K562 (cell line): ENCODE measurements around the gene KLHL29. TPM values are rescaled to one million over a fixed set of nuclear protein-coding genes. Genes with fewer than 3 reads are reported as not detected.

Experiments used
- ATAC-seq: fragments of 200-7000 bp; cut with Tn5 transposase; 3 replicates; pipeline ENCODE4 v1.9.1; 2020; ENCODE audit warnings: moderate library complexity
- BruUV-seq: library from RNA; stranded (reverse); fragments of 400-500 nt; replicated peaks from 2 replicates; lab custom pipeline; 2021; lab: Mats Ljungman, UMichigan
- CTCF ChIA-PET: fragments of 300-600 bp; formaldehyde crosslinking; extraction: SDS; loops from one replicate; lab custom pipeline; 2021; ENCODE audit warnings: low intra/inter-chr PET ratio; lab: Yijun Ruan, JAX
- POLR2A ChIA-PET: fragments of 300-600, 350-650 bp; sonication (Branson Sonifier 250); formaldehyde crosslinking; extraction: SDS; loops from one replicate; lab custom pipeline; 2021; ENCODE audit warnings: antibody characterized with exemption, inconsistent platforms; lab: Yijun Ruan, JAX
- DNase-seq, 4 experiments: peaks; one replicate each; pipeline versions ENCODE4 v3.0.0 to v3.0.0-alpha.2; 2011 to 2018; ENCODE audit warnings: low spot score in 3 of 4, mixed read lengths in 3 of 4; ENCODE audit errors: extremely low read depth in 1 of 4
- FAIRE-seq: peaks from 2 replicates; lab custom pipeline; 2011; peaks lifted over from hg19 to GRCh38; lab: Jason Lieb, UNC
- H2AFZ ChIP-seq: 2 replicates; pipeline ENCODE4 v1.6.0; 2011; ENCODE audit warnings: low read depth, low read length, control low read depth, inconsistent platforms
- H3K27ac ChIP-seq: fragments of 200-600 bp; 3 replicates; pipeline ENCODE4 v1.8.0; 2011; ENCODE audit warnings: low read depth, mild to moderate bottlenecking, control low read depth, inconsistent platforms, low read length, moderate library complexity, mixed read lengths; ENCODE audit errors: extremely low read depth
- H3K27me3 ChIP-seq, 2 experiments: fragments of 300-600 bp in 1 of 2; 2 replicates in 1 of 2; 3 replicates in 1 of 2; pipeline versions ENCODE4 v1.6.0 to v1.8.0; 2011; ENCODE audit warnings: inconsistent platforms in 2 of 2, low read length in 2 of 2, mild to moderate bottlenecking in 1 of 2, mixed read lengths in 1 of 2, moderate library complexity in 1 of 2; ENCODE audit not compliant: control insufficient read depth in 2 of 2, insufficient read depth in 2 of 2
- H3K36me3 ChIP-seq: fragments of 300-600 bp; 3 replicates; pipeline ENCODE4 v1.8.0; 2011; ENCODE audit warnings: mild to moderate bottlenecking, low read length, inconsistent platforms; ENCODE audit not compliant: control insufficient read depth, insufficient read depth
- H3K4me1 ChIP-seq, 2 experiments: fragments of 200-600 bp in 1 of 2; replicated peaks in 1 of 2; 2 replicates in 1 of 2; 3 replicates in 1 of 2; pipeline versions ENCODE4 v1.5.1 to v1.8.0; 2011; ENCODE audit warnings: inconsistent platforms in 2 of 2, low read length in 2 of 2, mild to moderate bottlenecking in 1 of 2, mixed read lengths in 1 of 2, moderate library complexity in 1 of 2; ENCODE audit not compliant: control insufficient read depth in 2 of 2, insufficient read depth in 2 of 2
- H3K4me2 ChIP-seq: 2 replicates; pipeline ENCODE4 v1.6.1; 2011; ENCODE audit warnings: low read length, control low read depth, inconsistent platforms, mixed read lengths; ENCODE audit not compliant: insufficient read depth
- H3K4me3 ChIP-seq: fragments of 200-600 bp; sonication (generic), shearing (Covaris generic); 2 replicates; pipeline ENCODE4 v1.5.1; 2016; ENCODE audit warnings: control low read depth, inconsistent platforms
- H3K79me2 ChIP-seq: fragments of 200-600 bp; 3 replicates; pipeline ENCODE4 v1.8.0; 2011; ENCODE audit warnings: low read length, inconsistent platforms; ENCODE audit not compliant: control insufficient read depth, insufficient read depth
- H3K9ac ChIP-seq, 2 experiments: 2 replicates each; pipeline versions ENCODE4 v1.6.0 to v1.6.1; 2011; ENCODE audit warnings: low read depth in 2 of 2, low read length in 2 of 2, control low read depth in 1 of 2, inconsistent platforms in 1 of 2, mild to moderate bottlenecking in 1 of 2, mixed read lengths in 1 of 2; ENCODE audit not compliant: insufficient read depth in 1 of 2
- H3K9me1 ChIP-seq: one replicate; pipeline ENCODE4 v1.6.0; 2011; ENCODE audit warnings: inconsistent platforms, mild to moderate bottlenecking, low read length, moderate library complexity; ENCODE audit not compliant: control insufficient read depth, insufficient read depth
- H3K9me3 ChIP-seq: replicated peaks from 2 replicates; pipeline ENCODE4 v1.5.1; 2011; ENCODE audit warnings: low read depth, low read length, inconsistent platforms; ENCODE audit not compliant: control insufficient read depth, insufficient read depth
- H4K20me1 ChIP-seq: replicated peaks from 2 replicates; pipeline ENCODE4 v1.6.1; 2011; ENCODE audit warnings: low read length, inconsistent platforms, mixed read lengths; ENCODE audit not compliant: control insufficient read depth, insufficient read depth
- ATF7 ChIP-seq: fragments of 450-650 bp; IDR thresholded peaks from 2 replicates; pipeline ENCODE4 v1.7.1; 2014; ENCODE audit warnings: mild to moderate bottlenecking, moderate library complexity
- EHMT2 ChIP-seq: fragments of 450-650 bp; IDR thresholded peaks from 2 replicates; pipeline ENCODE4 v1.6.1; 2018; ENCODE audit warnings: antibody characterized with exemption
- MCM5 ChIP-seq: fragments of 450-650 bp; IDR thresholded peaks from 2 replicates; pipeline ENCODE4 v1.6.1; 2016; ENCODE audit warnings: low read depth
- MIER1 ChIP-seq: fragments of 450-650 bp; IDR thresholded peaks from 2 replicates; pipeline ENCODE4 v1.6.1; 2016; ENCODE audit warnings: antibody characterized with exemption, mild to moderate bottlenecking, low read depth
- NFIC ChIP-seq: fragments of 450-650 bp; IDR thresholded peaks from 2 replicates; pipeline ENCODE4 v1.6.1; 2017; ENCODE audit warnings: mild to moderate bottlenecking, inconsistent platforms
- REST ChIP-seq, 2 experiments: fragments of 450-650 bp; formaldehyde crosslinking in 1 of 2; IDR thresholded peaks; 2 replicates each; pipeline versions ENCODE4 v1.4.0 to v1.6.1; 2014 to 2020; ENCODE audit warnings: mild to moderate bottlenecking in 2 of 2, borderline replicate concordance in 1 of 2, low read depth in 1 of 2
- TFAP4 ChIP-seq: sonication (generic); formaldehyde crosslinking; IDR thresholded peaks from 2 replicates; pipeline ENCODE4 v1.8.0; 2022; ENCODE audit warnings: missing genetic modification reagents, mild to moderate bottlenecking, moderate library complexity, borderline replicate concordance
- TGIF2 ChIP-seq: sonication (generic); formaldehyde crosslinking; IDR thresholded peaks from 2 replicates; pipeline ENCODE4 v1.8.1; 2022; ENCODE audit warnings: mild to moderate bottlenecking, missing genetic modification reagents, moderate library complexity
- WGBS: fragments of 100-300 bp; shearing (Covaris generic); methylation state at CpG from one replicate; pipeline ENCODE4 v1.1.6; 2016; ENCODE audit warnings: low coverage, mixed read lengths; ENCODE audit not compliant: insufficient coverage; ENCODE audit errors: missing lambda C conversion rate; 5-methylcytosine and 5-hydroxymethylcytosine counted together
- in situ Hi-C: fragments of 300-500 bp; cut with MboI; formaldehyde crosslinking; loops from 4 replicates; pipeline ENCODE4 v1.15.0; 2018; ENCODE audit warnings: inconsistent platforms, mixed read lengths
- intact Hi-C: fragments of 100-400 bp; cut with micrococcal nuclease; formaldehyde crosslinking; loops from 2 replicates; pipeline ENCODE4 v1.14.2; 2022
- polyA plus RNA-seq, 8 experiments: library from polyadenylated mRNA; depleted of rRNA in 4 of 8; stranded (reverse) in 5 of 8; unstranded in 3 of 8; fragments of >200 nt; fragmentation: Nextera tagmentation in 2 of 8; fragmentation: Illumina TruSeq in 1 of 8; extraction: Ambion mirVana in 2 of 8; extraction: Trizol in 1 of 8; gene quantifications; 2 replicates each; pipeline versions ENCODE4 v1.2.1 to v1.2.3, GENCODE V29; 2011 to 2014; ENCODE audit warnings: inconsistent platforms in 1 of 8, missing spikeins in 1 of 8
- total RNA-seq, 7 experiments: library from RNA; depleted of rRNA in 6 of 7; stranded (reverse); fragments of >200 nt in 6 of 7; fragmentation: Illumina TruSeq in 2 of 7; extraction: Trizol in 2 of 7; gene quantifications; 2 replicates each; pipeline versions ENCODE4 v1.2.1 to v1.2.3, GENCODE V29; 2011 to 2021; ENCODE audit warnings: low replicate concordance in 1 of 7

Gene KLHL29
- total and polyA plus RNA-seq, 9 of the 15 experiments (the other 6 are each of a cell fraction or from before 2014, with no cell fraction given), result 0.03 to 0.31 (median 0.08) TPM; not detected in 1

GRCh38 chr2:23673830-23674679 lies 289.1 kb downstream of the KLHL29 start:
- Histone ChIP-seq H3K27ac (no peak overlapping the region), H3K9ac (no peak overlapping the region), H4K20me1 (peaks cover 6% of the 10 kb centered on the region; the same call in 1 of the 2 replicates), H3K36me3 (no peaks in the 10 kb centered on the region), H3K4me2 (no peak overlapping the region), H3K4me1 (peaks cover 0 to 5% of the 10 kb centered on the region in 2 experiments; a peak in 1 of 5 replicates), H3K79me2 (no peaks in the 10 kb centered on the region), H2AFZ (no peak overlapping the region), H3K9me1 (no peaks in the 10 kb centered on the region), H3K4me3 (no peak overlapping the region), H3K9me3 (no peaks in the 10 kb centered on the region), H3K27me3 (peaks cover 9 to 52% of the 10 kb centered on the region in 2 experiments; a peak in 4 of 5 replicates)
- no TSS peak for BruUV-seq
- TF ChIP-seq MCM5 (no peak), NFIC (peak; percentile 83), MIER1 (peak; percentile 90), TFAP4 (0 out of 2 replicates have a peak, but pooled peaks have one; percentile 34), REST (IDR thresholded peaks at IDR 0.05; ENCODE audit: borderline replicate concordance) (peak; percentile 97), REST (CRISPR knock-in tag; IDR thresholded peaks at IDR 0.05; ENCODE audit: low read depth) (peak; percentile 91), EHMT2 (peak; percentile 94), TGIF2 (0 out of 2 replicates have a peak, but pooled peaks have one; percentile 65), ATF7 (no peak)
- ChIA-PET POLR2A (interaction anchor here (1.1 kb wide), 1 partner anchor 18 kb away, joined by 4 read pairs; no protein-coding TSS in a partner anchor), CTCF (no interaction called here)
- DNase-seq (peak; percentile 30 to 51 (median 39)), ATAC-seq (peak; percentile 51), FAIRE-seq (no peak)
- 3% methylated on average over 12 of the region's 12 CpGs for WGBS
- in situ Hi-C loops (no loop called here), intact Hi-C loops (no loop called here)
